SU-DHL-6 (cell line): Measurements from ENCODE around the gene HOXD10.

ENCODE experiments used
- EZH2phosphoT487 ChIP-seq: fragments of 200-600 bp; sonication (generic), shearing (Covaris generic); conservative IDR thresholded peaks from 2 replicates; pipeline ENCODE4 v1.6.1; 2018; ENCODE audit warnings: mild to moderate bottlenecking, antibody characterized with exemption, low read length, moderate library complexity, mixed read lengths
- TF ChIP-seq, protein P1 (sequence below): fragments of 200-600 bp; sonication (generic); IDR thresholded peaks from one replicate; pipeline ENCODE4 v1.5.1; 2017; ENCODE audit warnings: antibody characterized with exemption, mild to moderate bottlenecking, low read length, moderate library complexity; ENCODE audit not compliant: insufficient read depth, poor library complexity, severe bottlenecking

DNA sequence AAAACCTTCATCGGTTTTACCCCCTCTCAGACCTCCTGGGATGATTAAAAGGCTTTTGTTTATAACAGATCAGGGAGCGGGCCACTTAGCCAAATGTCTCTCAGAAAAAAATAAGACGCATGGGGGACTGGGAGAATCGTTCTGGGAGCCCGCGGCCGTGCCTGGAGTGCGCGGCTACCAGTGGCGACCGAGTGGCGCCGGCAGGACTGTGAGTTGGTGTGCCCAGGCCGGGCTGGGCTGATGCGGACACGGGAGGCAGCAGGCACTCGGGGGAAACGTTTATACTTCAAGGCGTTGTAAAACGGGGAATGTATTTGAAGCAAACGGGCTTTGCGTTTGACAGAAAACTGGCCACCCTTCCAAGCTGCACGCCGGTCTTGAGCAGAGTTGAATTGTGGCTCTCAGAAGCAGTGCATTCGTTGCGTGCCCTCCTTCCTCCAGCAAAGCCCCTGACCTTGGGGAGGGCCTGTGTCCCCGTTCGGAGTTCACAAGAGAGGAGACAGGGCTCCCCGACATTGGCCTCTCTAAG lies 4.7 kb upstream of the HOXD10 start:
- no peak for TF ChIP-seq EZH2phosphoT487
- TF ChIP-seq, protein P1, sequence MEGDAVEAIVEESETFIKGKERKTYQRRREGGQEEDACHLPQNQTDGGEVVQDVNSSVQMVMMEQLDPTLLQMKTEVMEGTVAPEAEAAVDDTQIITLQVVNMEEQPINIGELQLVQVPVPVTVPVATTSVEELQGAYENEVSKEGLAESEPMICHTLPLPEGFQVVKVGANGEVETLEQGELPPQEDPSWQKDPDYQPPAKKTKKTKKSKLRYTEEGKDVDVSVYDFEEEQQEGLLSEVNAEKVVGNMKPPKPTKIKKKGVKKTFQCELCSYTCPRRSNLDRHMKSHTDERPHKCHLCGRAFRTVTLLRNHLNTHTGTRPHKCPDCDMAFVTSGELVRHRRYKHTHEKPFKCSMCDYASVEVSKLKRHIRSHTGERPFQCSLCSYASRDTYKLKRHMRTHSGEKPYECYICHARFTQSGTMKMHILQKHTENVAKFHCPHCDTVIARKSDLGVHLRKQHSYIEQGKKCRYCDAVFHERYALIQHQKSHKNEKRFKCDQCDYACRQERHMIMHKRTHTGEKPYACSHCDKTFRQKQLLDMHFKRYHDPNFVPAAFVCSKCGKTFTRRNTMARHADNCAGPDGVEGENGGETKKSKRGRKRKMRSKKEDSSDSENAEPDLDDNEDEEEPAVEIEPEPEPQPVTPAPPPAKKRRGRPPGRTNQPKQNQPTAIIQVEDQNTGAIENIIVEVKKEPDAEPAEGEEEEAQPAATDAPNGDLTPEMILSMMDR = no peak
